ENCODE measurements around the gene EPHA8. TPM values are rescaled to one million over a fixed set of nuclear protein-coding genes. Genes with fewer than 3 reads are reported as not detected.

The EPHA8 gene
- total RNA-seq, 1 donor from 2014 or later, result 0.51 TPM

- DNase-seq (ENCODE audit: extremely low spot score, unreplicated experiment), result no peak
- Mint-ChIP-seq H3K27ac (ENCODE audit: unreplicated experiment) (no peak overlapping the region), H3K9me3 (ENCODE audit: unreplicated experiment) (no peaks in the 10 kb centered on the region), H3K36me3 (ENCODE audit: unreplicated experiment) (peaks cover 3% of the 10 kb centered on the region), H3K27me3 (ENCODE audit: unreplicated experiment) (peaks cover 14% of the 10 kb centered on the region), H3K4me3 (ENCODE audit: unreplicated experiment) (no peak overlapping the region), H3K4me1 (ENCODE audit: unreplicated experiment) (peaks cover 7% of the 10 kb centered on the region)
- TF ChIP-seq, protein P1, sequence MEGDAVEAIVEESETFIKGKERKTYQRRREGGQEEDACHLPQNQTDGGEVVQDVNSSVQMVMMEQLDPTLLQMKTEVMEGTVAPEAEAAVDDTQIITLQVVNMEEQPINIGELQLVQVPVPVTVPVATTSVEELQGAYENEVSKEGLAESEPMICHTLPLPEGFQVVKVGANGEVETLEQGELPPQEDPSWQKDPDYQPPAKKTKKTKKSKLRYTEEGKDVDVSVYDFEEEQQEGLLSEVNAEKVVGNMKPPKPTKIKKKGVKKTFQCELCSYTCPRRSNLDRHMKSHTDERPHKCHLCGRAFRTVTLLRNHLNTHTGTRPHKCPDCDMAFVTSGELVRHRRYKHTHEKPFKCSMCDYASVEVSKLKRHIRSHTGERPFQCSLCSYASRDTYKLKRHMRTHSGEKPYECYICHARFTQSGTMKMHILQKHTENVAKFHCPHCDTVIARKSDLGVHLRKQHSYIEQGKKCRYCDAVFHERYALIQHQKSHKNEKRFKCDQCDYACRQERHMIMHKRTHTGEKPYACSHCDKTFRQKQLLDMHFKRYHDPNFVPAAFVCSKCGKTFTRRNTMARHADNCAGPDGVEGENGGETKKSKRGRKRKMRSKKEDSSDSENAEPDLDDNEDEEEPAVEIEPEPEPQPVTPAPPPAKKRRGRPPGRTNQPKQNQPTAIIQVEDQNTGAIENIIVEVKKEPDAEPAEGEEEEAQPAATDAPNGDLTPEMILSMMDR (IDR thresholded peaks at IDR 0.05), result no peak
Observed at GRCh38 chr1:22540337-22540736, 23.0 kb upstream of the EPHA8 start.

DNA sequence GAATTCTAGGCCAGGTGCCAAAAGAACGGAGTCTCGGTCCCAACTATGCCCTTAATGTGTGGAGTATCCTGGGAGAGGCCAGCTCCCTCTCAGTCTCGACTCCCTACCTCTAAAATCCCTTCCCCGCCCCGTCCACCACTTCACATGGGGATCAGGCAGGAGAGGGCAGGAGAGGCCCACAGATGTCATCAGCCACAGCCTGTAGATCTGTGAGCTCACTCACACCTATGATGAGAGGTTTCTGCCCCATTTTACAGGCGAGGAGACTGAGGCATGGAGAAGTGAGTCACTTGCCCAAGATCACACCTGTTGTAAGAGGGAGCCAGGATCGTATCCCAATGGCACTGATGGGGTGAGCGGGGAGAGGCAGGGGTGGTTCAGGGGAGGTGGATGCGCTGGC, 20.4 kb upstream of the EPHA8 start:
- Mint-ChIP-seq H3K9me3 (ENCODE audit: unreplicated experiment) (no peaks in the 10 kb centered on the region), H3K27ac (ENCODE audit: unreplicated experiment) (no peak overlapping the region)

GRCh38 chr1:22543679-22544078, 19.6 kb upstream of the EPHA8 start:
- TF ChIP-seq, protein P1 (IDR thresholded peaks at IDR 0.05), result no peak
- H3K4me1 Mint-ChIP-seq (ENCODE audit: unreplicated experiment), result peaks cover 7% of the 10 kb centered on the region
- no peaks in the 10 kb centered on the region for H3K36me3 Mint-ChIP-seq (ENCODE audit: unreplicated experiment)
- H3K9me3 Mint-ChIP-seq (ENCODE audit: unreplicated experiment), result no peaks in the 10 kb centered on the region
- H3K27ac Mint-ChIP-seq (ENCODE audit: unreplicated experiment), result no peak overlapping the region
- DNase-seq (ENCODE audit: extremely low spot score, unreplicated experiment), result no peak
- H3K4me3 Mint-ChIP-seq (ENCODE audit: unreplicated experiment), result no peak overlapping the region
- peaks cover 46% of the 10 kb centered on the region for H3K27me3 Mint-ChIP-seq (ENCODE audit: unreplicated experiment)

More for the DNA sequence above, 20.4 kb upstream of the EPHA8 start:
- Mint-ChIP-seq H3K36me3 (ENCODE audit: unreplicated experiment) (no peaks in the 10 kb centered on the region), H3K27me3 (ENCODE audit: unreplicated experiment) (peaks cover 39% of the 10 kb centered on the region), H3K4me1 (ENCODE audit: unreplicated experiment) (peaks cover 7% of the 10 kb centered on the region), H3K4me3 (ENCODE audit: unreplicated experiment) (no peak overlapping the region)
- TF ChIP-seq, protein P1 (IDR thresholded peaks at IDR 0.05), result no peak
- no peak for DNase-seq (ENCODE audit: extremely low spot score, unreplicated experiment)

- Mint-ChIP-seq H3K9me3 (ENCODE audit: unreplicated experiment) (no peaks in the 10 kb centered on the region), H3K27me3 (ENCODE audit: unreplicated experiment) (peaks cover 56% of the 10 kb centered on the region), H3K27ac (ENCODE audit: unreplicated experiment) (no peak overlapping the region), H3K4me1 (ENCODE audit: unreplicated experiment) (peaks cover 7% of the 10 kb centered on the region), H3K4me3 (ENCODE audit: unreplicated experiment) (no peak overlapping the region), H3K36me3 (ENCODE audit: unreplicated experiment) (no peaks in the 10 kb centered on the region)
- DNase-seq (ENCODE audit: extremely low spot score, unreplicated experiment), result no peak
- TF ChIP-seq, protein P1 (IDR thresholded peaks at IDR 0.05), result no peak
Observed at GRCh38 chr1:22544606-22545005, 18.7 kb upstream of the EPHA8 start.

DNA sequence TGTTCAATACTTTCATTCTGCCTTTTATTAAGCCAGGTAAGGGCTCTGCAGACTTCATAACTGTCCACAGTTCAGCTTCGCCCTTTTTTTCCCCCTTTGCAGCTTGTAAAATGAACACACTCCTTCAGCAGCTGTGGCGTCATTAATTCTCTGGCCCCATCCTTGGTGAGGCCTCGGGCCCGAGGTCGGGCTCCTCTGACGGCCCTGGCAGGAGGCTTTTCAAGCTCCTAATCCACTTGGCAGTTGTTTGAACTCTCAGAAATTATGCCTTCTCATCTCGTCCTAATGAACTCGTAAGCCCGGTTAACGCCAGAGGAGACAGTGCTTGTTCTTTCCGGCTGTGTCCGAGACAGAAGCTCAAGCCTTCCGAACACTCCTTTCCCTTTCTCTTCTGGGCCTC, 18.1 kb upstream of the EPHA8 start:
- Mint-ChIP-seq H3K27me3 (ENCODE audit: unreplicated experiment) (peaks cover 58% of the 10 kb centered on the region), H3K36me3 (ENCODE audit: unreplicated experiment) (no peaks in the 10 kb centered on the region), H3K9me3 (ENCODE audit: unreplicated experiment) (no peaks in the 10 kb centered on the region), H3K4me3 (ENCODE audit: unreplicated experiment) (no peak overlapping the region), H3K4me1 (ENCODE audit: unreplicated experiment) (peaks cover 5% of the 10 kb centered on the region), H3K27ac (ENCODE audit: unreplicated experiment) (no peak overlapping the region)
- no peak for DNase-seq (ENCODE audit: extremely low spot score, unreplicated experiment)
- TF ChIP-seq, protein P1 (IDR thresholded peaks at IDR 0.05), result no peak

Measured in osteocyte (in vitro differentiated cells).